MG63 (cell line): ENCODE results near the gene PAK1. TPM values are rescaled to one million over a fixed set of nuclear protein-coding genes. Genes with fewer than 3 reads are reported as not detected.

Experiments
- DNase-seq: peaks from one replicate; pipeline ENCODE4 v3.0.0-alpha.2; 2020
- H3K27me3 ChIP-seq: fragments of 250-450 bp; sonication (Bioruptor Pico); 2 replicates; pipeline ENCODE4 v1.5.1; 2020; ENCODE audit warnings: mild to moderate bottlenecking, moderate library complexity
- H3K36me3 ChIP-seq: fragments of 250-450 bp; sonication (Bioruptor Pico); 2 replicates; pipeline ENCODE4 v1.5.1; 2020; ENCODE audit warnings: mild to moderate bottlenecking, moderate library complexity
- H3K4me3 ChIP-seq: fragments of 250-450 bp; sonication (Bioruptor Pico); 2 replicates; pipeline ENCODE4 v1.5.1; 2020; ENCODE audit warnings: mild to moderate bottlenecking, moderate library complexity
- H3K9me3 ChIP-seq: fragments of 250-450 bp; sonication (Bioruptor Pico); 2 replicates; pipeline ENCODE4 v1.5.1; 2020; ENCODE audit warnings: mild to moderate bottlenecking, moderate library complexity
- total RNA-seq: library from RNA; depleted of rRNA; stranded (reverse); fragments of >200 nt; shearing (Covaris generic); gene quantifications from 2 replicates; pipeline ENCODE4 v1.2.3, GENCODE V29; 2014; ENCODE audit warnings: low replicate concordance

Gene PAK1
- total RNA-seq, 1 experiment from 2014 or later = 31.3 TPM

- Histone ChIP-seq H3K4me3 (no peak overlapping the region), H3K9me3 (no peaks in the 10 kb centered on the region)
These were observed 52.7 kb downstream of the PAK1 start for GRCh38 chr11:77421041-77421723.

GRCh38 chr11:77418971-77419597 is 54.8 kb downstream of the PAK1 start:
- Histone ChIP-seq H3K4me3 (no peak overlapping the region), H3K27me3 (no peaks in the 10 kb centered on the region), H3K36me3 (no peaks in the 10 kb centered on the region), H3K9me3 (no peaks in the 10 kb centered on the region)
- no peak for DNase-seq

More at GRCh38 chr11:77421041-77421723, 52.7 kb downstream of the PAK1 start:
- no peak for DNase-seq
- no peaks in the 10 kb centered on the region for H3K27me3 ChIP-seq
- no peaks in the 10 kb centered on the region for H3K36me3 ChIP-seq

- Histone ChIP-seq H3K4me3 (no peak overlapping the region), H3K9me3 (no peaks in the 10 kb centered on the region), H3K36me3 (no peaks in the 10 kb centered on the region), H3K27me3 (no peaks in the 10 kb centered on the region)
- DNase-seq = no peak
These were observed 55.5 kb downstream of the PAK1 start for GRCh38 chr11:77418155-77418970.

GRCh38 chr11:77416357-77416756 is 57.5 kb downstream of the PAK1 start:
- H3K27me3 ChIP-seq = no peaks in the 10 kb centered on the region
- no peaks in the 10 kb centered on the region for H3K9me3 ChIP-seq
- no peaks in the 10 kb centered on the region for H3K36me3 ChIP-seq
- DNase-seq = no peak
- H3K4me3 ChIP-seq = no peak overlapping the region

- DNase-seq = no peak
- no peaks in the 10 kb centered on the region for H3K27me3 ChIP-seq
These were observed 59.9 kb downstream of the PAK1 start for GRCh38 chr11:77413850-77414460.

GRCh38 chr11:77412814-77413213 is 61.1 kb downstream of the PAK1 start:
- Histone ChIP-seq H3K36me3 (no peaks in the 10 kb centered on the region), H3K4me3 (no peak overlapping the region), H3K27me3 (no peaks in the 10 kb centered on the region), H3K9me3 (no peaks in the 10 kb centered on the region)
- no peak for DNase-seq

More at GRCh38 chr11:77413850-77414460, 59.9 kb downstream of the PAK1 start:
- Histone ChIP-seq H3K4me3 (no peak overlapping the region), H3K9me3 (no peaks in the 10 kb centered on the region), H3K36me3 (no peaks in the 10 kb centered on the region)

GRCh38 chr11:77411717-77412441 is 62.0 kb downstream of the PAK1 start:
- Histone ChIP-seq H3K27me3 (no peaks in the 10 kb centered on the region), H3K4me3 (peak overlapping the region; percentile 58), H3K9me3 (no peaks in the 10 kb centered on the region), H3K36me3 (no peaks in the 10 kb centered on the region)
- DNase-seq = peak; percentile 92

- H3K27me3 ChIP-seq = no peaks in the 10 kb centered on the region
- H3K9me3 ChIP-seq = no peaks in the 10 kb centered on the region
- no peaks in the 10 kb centered on the region for H3K36me3 ChIP-seq
- peak overlapping the region; percentile 58 for H3K4me3 ChIP-seq
- peak; percentile 25 for DNase-seq
These were observed 62.7 kb downstream of the PAK1 start for GRCh38 chr11:77411137-77411707.

GRCh38 chr11:77410076-77410827 is 63.6 kb downstream of the PAK1 start:
- H3K27me3 ChIP-seq = no peaks in the 10 kb centered on the region
- no peak overlapping the region for H3K4me3 ChIP-seq
- no peaks in the 10 kb centered on the region for H3K36me3 ChIP-seq
- no peak for DNase-seq
- no peaks in the 10 kb centered on the region for H3K9me3 ChIP-seq

GRCh38 chr11:77409046-77409445 is 64.8 kb downstream of the PAK1 start:
- DNase-seq = no peak
- Histone ChIP-seq H3K27me3 (no peaks in the 10 kb centered on the region), H3K36me3 (no peaks in the 10 kb centered on the region), H3K9me3 (no peaks in the 10 kb centered on the region), H3K4me3 (no peak overlapping the region)

- H3K27me3 ChIP-seq = no peaks in the 10 kb centered on the region
- no peaks in the 10 kb centered on the region for H3K36me3 ChIP-seq
- no peak overlapping the region for H3K4me3 ChIP-seq
- peak; percentile 86 for DNase-seq
- no peaks in the 10 kb centered on the region for H3K9me3 ChIP-seq
These were observed 66.3 kb downstream of the PAK1 start for GRCh38 chr11:77407613-77408012.

GRCh38 chr11:77406396-77406795 is 67.5 kb downstream of the PAK1 start:
- Histone ChIP-seq H3K4me3 (no peak overlapping the region), H3K36me3 (no peaks in the 10 kb centered on the region), H3K27me3 (no peaks in the 10 kb centered on the region), H3K9me3 (no peaks in the 10 kb centered on the region)
- no peak for DNase-seq

- H3K27me3 ChIP-seq = no peaks in the 10 kb centered on the region
- no peak for DNase-seq
- no peaks in the 10 kb centered on the region for H3K9me3 ChIP-seq
- H3K36me3 ChIP-seq = no peaks in the 10 kb centered on the region; the same call in 1 of the 2 replicates
- H3K4me3 ChIP-seq = no peak overlapping the region
These were observed 70.7 kb downstream of the PAK1 start for GRCh38 chr11:77403211-77403610.

GRCh38 chr11:77402218-77402556 is 71.7 kb downstream of the PAK1 start:
- no peaks in the 10 kb centered on the region; the same call in 1 of the 2 replicates for H3K36me3 ChIP-seq
- no peak overlapping the region for H3K4me3 ChIP-seq
- no peak for DNase-seq
- no peaks in the 10 kb centered on the region for H3K27me3 ChIP-seq
- no peaks in the 10 kb centered on the region for H3K9me3 ChIP-seq

GRCh38 chr11:77401486-77402217 is 72.2 kb downstream of the PAK1 start:
- H3K36me3 ChIP-seq = no peaks in the 10 kb centered on the region; the same call in 1 of the 2 replicates
- H3K4me3 ChIP-seq = no peak overlapping the region
- H3K9me3 ChIP-seq = no peaks in the 10 kb centered on the region
- no peaks in the 10 kb centered on the region for H3K27me3 ChIP-seq
- peak; percentile 16 for DNase-seq
